H1 (cell line): ENCODE data around the gene SLC39A13. TPM values are rescaled to one million over a fixed set of nuclear protein-coding genes. Genes with fewer than 3 reads are reported as not detected.

Experiments
- ASH2L ChIP-seq: fragments of 200-600, 300-600 bp; sonication (generic); IDR thresholded peaks from one replicate; pipeline ENCODE4 v1.7.1; 2017; ENCODE audit warnings: low read length
- CEBPB ChIP-seq: IDR thresholded peaks from 2 replicates; pipeline ENCODE4 v1.6.1; 2012; ENCODE audit warnings: low read depth, low read length
- CHD1 ChIP-seq: IDR thresholded peaks from 2 replicates; pipeline ENCODE4 v1.6.1; 2012; ENCODE audit warnings: low read depth, low read length, improper control_type of control experiment
- FOSL1 ChIP-seq: IDR thresholded peaks from 2 replicates; pipeline ENCODE4 v1.6.1; 2011; ENCODE audit warnings: mild to moderate bottlenecking, low read depth, low read length, moderate library complexity; ENCODE audit not compliant: insufficient read depth
- GTF2F1 ChIP-seq: IDR thresholded peaks from 2 replicates; pipeline ENCODE4 v1.6.1; 2012; ENCODE audit warnings: low read depth, low read length, improper control_type of control experiment, borderline replicate concordance
- HDAC6 ChIP-seq: IDR thresholded peaks from one replicate; pipeline ENCODE4 v1.7.1; 2012; ENCODE audit warnings: low read depth, mild to moderate bottlenecking, inconsistent platforms, low read length, moderate library complexity
- JUN ChIP-seq: IDR thresholded peaks from 2 replicates; pipeline ENCODE4 v1.6.1; 2011; ENCODE audit warnings: low read depth, mild to moderate bottlenecking, improper control_type of control experiment, low read length
- KDM5A ChIP-seq: fragments of 200-600 bp; IDR thresholded peaks from 2 replicates; pipeline ENCODE4 v1.7.1; 2012; ENCODE audit warnings: mild to moderate bottlenecking, low read length, inconsistent platforms, mixed read lengths
- NRF1 ChIP-seq: IDR thresholded peaks from 2 replicates; pipeline ENCODE4 v1.6.1; 2011; ENCODE audit warnings: mild to moderate bottlenecking, low read depth, low read length, improper control_type of control experiment
- RXRA ChIP-seq: IDR thresholded peaks from 2 replicates; pipeline ENCODE4 v1.6.1; 2011; ENCODE audit warnings: low read depth, mild to moderate bottlenecking, low read length, moderate library complexity; ENCODE audit not compliant: insufficient read depth
- TAF7 ChIP-seq: optimal IDR thresholded peaks from 2 replicates; pipeline ENCODE3; 2011; ENCODE audit warnings: low read depth, mild to moderate bottlenecking, inconsistent platforms, low read length, moderate library complexity, borderline replicate concordance
- TCF12 ChIP-seq: IDR thresholded peaks from 2 replicates; pipeline ENCODE4 v1.6.1; 2011; ENCODE audit warnings: low read depth, mild to moderate bottlenecking, low read length
- polyA plus RNA-seq, 7 experiments: library from polyadenylated mRNA; depleted of rRNA in 3 of 7; stranded (reverse) in 5 of 7; unstranded in 2 of 7; fragments of >200 nt in 5 of 7; fragments of 200-250 nt in 2 of 7; gene quantifications; 1 replicate in 5 of 7; 2 replicates in 1 of 7; 4 replicates in 1 of 7; pipeline versions ENCODE4 v1.2.1 to v1.2.3, GENCODE V29; 2011 to 2013; ENCODE audit warnings: missing spikeins in 2 of 7, mixed read lengths in 2 of 7
- total RNA-seq: library from RNA; stranded (reverse); fragmentation: NEBNext Ultra II Directional; extraction: Animal tissue kit (Norgen Biotek cat#: 25700); gene quantifications from 2 replicates; pipeline ENCODE4 v1.2.1, GENCODE V29; 2021
- TF ChIP-seq, protein P1 (sequence below): fragments of 300-600 bp; sonication (generic); IDR thresholded peaks from 2 replicates; pipeline ENCODE4 v1.7.1; 2012; ENCODE audit warnings: low read length, moderate library complexity, mild to moderate bottlenecking, inconsistent platforms; ENCODE audit not compliant: insufficient replicate concordance

The SLC39A13 gene
- total and polyA plus RNA-seq, 2 of the 8 experiments (the other 6 are each of a cell fraction or from before 2014, with no cell fraction given) = 23.2 to 30.0 TPM

DNA sequence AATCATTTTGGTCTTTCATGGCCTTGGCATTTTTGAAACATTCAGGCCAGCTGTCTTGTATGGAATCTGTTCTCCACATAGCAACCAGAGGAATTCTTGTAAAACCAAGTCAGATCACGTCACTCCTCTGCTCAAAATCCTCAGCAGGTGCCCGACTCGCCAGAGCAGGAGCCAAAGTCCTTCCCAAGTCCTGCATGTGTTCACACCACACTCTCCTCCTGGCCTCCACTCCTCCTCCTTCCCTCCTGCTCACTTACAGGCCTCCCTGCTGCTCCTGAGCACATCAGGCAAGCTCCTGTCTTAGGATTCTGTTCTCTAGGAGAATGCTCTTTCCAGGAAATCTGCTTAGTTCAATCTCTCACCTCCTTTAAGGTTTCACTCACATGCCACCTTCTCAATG is 24.8 kb downstream of the SLC39A13 start (continued):
- TF ChIP-seq, protein P1, sequence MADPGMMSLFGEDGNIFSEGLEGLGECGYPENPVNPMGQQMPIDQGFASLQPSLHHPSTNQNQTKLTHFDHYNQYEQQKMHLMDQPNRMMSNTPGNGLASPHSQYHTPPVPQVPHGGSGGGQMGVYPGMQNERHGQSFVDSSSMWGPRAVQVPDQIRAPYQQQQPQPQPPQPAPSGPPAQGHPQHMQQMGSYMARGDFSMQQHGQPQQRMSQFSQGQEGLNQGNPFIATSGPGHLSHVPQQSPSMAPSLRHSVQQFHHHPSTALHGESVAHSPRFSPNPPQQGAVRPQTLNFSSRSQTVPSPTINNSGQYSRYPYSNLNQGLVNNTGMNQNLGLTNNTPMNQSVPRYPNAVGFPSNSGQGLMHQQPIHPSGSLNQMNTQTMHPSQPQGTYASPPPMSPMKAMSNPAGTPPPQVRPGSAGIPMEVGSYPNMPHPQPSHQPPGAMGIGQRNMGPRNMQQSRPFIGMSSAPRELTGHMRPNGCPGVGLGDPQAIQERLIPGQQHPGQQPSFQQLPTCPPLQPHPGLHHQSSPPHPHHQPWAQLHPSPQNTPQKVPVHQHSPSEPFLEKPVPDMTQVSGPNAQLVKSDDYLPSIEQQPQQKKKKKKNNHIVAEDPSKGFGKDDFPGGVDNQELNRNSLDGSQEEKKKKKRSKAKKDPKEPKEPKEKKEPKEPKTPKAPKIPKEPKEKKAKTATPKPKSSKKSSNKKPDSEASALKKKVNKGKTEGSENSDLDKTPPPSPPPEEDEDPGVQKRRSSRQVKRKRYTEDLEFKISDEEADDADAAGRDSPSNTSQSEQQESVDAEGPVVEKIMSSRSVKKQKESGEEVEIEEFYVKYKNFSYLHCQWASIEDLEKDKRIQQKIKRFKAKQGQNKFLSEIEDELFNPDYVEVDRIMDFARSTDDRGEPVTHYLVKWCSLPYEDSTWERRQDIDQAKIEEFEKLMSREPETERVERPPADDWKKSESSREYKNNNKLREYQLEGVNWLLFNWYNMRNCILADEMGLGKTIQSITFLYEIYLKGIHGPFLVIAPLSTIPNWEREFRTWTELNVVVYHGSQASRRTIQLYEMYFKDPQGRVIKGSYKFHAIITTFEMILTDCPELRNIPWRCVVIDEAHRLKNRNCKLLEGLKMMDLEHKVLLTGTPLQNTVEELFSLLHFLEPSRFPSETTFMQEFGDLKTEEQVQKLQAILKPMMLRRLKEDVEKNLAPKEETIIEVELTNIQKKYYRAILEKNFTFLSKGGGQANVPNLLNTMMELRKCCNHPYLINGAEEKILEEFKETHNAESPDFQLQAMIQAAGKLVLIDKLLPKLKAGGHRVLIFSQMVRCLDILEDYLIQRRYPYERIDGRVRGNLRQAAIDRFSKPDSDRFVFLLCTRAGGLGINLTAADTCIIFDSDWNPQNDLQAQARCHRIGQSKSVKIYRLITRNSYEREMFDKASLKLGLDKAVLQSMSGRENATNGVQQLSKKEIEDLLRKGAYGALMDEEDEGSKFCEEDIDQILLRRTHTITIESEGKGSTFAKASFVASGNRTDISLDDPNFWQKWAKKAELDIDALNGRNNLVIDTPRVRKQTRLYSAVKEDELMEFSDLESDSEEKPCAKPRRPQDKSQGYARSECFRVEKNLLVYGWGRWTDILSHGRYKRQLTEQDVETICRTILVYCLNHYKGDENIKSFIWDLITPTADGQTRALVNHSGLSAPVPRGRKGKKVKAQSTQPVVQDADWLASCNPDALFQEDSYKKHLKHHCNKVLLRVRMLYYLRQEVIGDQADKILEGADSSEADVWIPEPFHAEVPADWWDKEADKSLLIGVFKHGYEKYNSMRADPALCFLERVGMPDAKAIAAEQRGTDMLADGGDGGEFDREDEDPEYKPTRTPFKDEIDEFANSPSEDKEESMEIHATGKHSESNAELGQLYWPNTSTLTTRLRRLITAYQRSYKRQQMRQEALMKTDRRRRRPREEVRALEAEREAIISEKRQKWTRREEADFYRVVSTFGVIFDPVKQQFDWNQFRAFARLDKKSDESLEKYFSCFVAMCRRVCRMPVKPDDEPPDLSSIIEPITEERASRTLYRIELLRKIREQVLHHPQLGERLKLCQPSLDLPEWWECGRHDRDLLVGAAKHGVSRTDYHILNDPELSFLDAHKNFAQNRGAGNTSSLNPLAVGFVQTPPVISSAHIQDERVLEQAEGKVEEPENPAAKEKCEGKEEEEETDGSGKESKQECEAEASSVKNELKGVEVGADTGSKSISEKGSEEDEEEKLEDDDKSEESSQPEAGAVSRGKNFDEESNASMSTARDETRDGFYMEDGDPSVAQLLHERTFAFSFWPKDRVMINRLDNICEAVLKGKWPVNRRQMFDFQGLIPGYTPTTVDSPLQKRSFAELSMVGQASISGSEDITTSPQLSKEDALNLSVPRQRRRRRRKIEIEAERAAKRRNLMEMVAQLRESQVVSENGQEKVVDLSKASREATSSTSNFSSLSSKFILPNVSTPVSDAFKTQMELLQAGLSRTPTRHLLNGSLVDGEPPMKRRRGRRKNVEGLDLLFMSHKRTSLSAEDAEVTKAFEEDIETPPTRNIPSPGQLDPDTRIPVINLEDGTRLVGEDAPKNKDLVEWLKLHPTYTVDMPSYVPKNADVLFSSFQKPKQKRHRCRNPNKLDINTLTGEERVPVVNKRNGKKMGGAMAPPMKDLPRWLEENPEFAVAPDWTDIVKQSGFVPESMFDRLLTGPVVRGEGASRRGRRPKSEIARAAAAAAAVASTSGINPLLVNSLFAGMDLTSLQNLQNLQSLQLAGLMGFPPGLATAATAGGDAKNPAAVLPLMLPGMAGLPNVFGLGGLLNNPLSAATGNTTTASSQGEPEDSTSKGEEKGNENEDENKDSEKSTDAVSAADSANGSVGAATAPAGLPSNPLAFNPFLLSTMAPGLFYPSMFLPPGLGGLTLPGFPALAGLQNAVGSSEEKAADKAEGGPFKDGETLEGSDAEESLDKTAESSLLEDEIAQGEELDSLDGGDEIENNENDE = no peak
- no peak for TF ChIP-seq HDAC6
- TF ChIP-seq ASH2L = no peak
- TF ChIP-seq TAF7 = no peak
- TF ChIP-seq FOSL1 = no peak
- TF ChIP-seq KDM5A = no peak
- no peak for TF ChIP-seq RXRA
- no peak for TF ChIP-seq JUN
- no peak for TF ChIP-seq TCF12
- no peak for TF ChIP-seq CHD1
- no peak for TF ChIP-seq NRF1
- TF ChIP-seq CEBPB = no peak
- no peak for TF ChIP-seq GTF2F1
